WTC11 (cell line): Measurements from ENCODE around the gene SPO11. TPM values are rescaled to one million over a fixed set of nuclear protein-coding genes. Genes with fewer than 3 reads are reported as not detected.

ENCODE experiments used
- ATAC-seq: fragments of 200-7000 bp; cut with Tn5 transposase; 2 replicates; pipeline ENCODE4 v1.10.0; 2021; ENCODE audit warnings: mild to moderate bottlenecking, moderate library complexity
- CTCF ChIA-PET: fragments of 300-600 bp; sonication (Branson Sonifier 250); formaldehyde crosslinking; loops from one replicate; lab custom pipeline; 2021; ENCODE audit warnings: antibody characterized with exemption; lab: Charles Lee
- POLR2A ChIA-PET: fragments of 350-600 bp; sonication (Branson Sonifier 250); formaldehyde crosslinking; loops from one replicate; lab custom pipeline; 2021; ENCODE audit warnings: antibody characterized with exemption; lab: Charles Lee
- DNase-seq: peaks from one replicate; pipeline ENCODE4 v3.0.0; 2021; ENCODE audit warnings: low spot score
- H3K27ac Mint-ChIP-seq: 2 replicates; pipeline ENCODE4 v1.8.0; 2021; ENCODE audit warnings: mixed read lengths
- H3K27me3 Mint-ChIP-seq: 2 replicates; pipeline ENCODE4 v1.8.0; 2021; ENCODE audit warnings: low read depth, mild to moderate bottlenecking, moderate library complexity, mixed read lengths
- H3K36me3 Mint-ChIP-seq: 2 replicates; pipeline ENCODE4 v1.8.0; 2021; ENCODE audit warnings: mixed read lengths
- H3K4me1 Mint-ChIP-seq: 2 replicates; pipeline ENCODE4 v1.8.0; 2022; ENCODE audit warnings: mixed read lengths
- H3K4me3 Mint-ChIP-seq: 2 replicates; pipeline ENCODE4 v1.8.0; 2021; ENCODE audit warnings: mild to moderate bottlenecking, moderate library complexity, mixed read lengths
- H3K9me3 Mint-ChIP-seq: 2 replicates; pipeline ENCODE4 v1.8.0; 2021; ENCODE audit warnings: mixed read lengths
- ELF4 ChIP-seq: sonication (generic); formaldehyde crosslinking; IDR thresholded peaks from 2 replicates; pipeline ENCODE4 v1.8.1; 2022; ENCODE audit warnings: low read depth, mild to moderate bottlenecking, moderate library complexity, missing genetic modification reagents
- EMX1 ChIP-seq: fragments of 250-450 bp; sonication (Bioruptor Pico); IDR thresholded peaks from 2 replicates; pipeline ENCODE4 v1.8.0; 2021; ENCODE audit warnings: mild to moderate bottlenecking
- JUN ChIP-seq: sonication (generic); formaldehyde crosslinking; IDR thresholded peaks from 2 replicates; pipeline ENCODE4 v1.8.0; 2023; ENCODE audit warnings: mild to moderate bottlenecking, missing genetic modification reagents
- KAT7 ChIP-seq: sonication (generic); formaldehyde crosslinking; IDR thresholded peaks from 2 replicates; pipeline ENCODE4 v1.8.1; 2023; ENCODE audit warnings: missing genetic modification reagents, mild to moderate bottlenecking, borderline replicate concordance
- NFYB ChIP-seq: sonication (generic); formaldehyde crosslinking; conservative IDR thresholded peaks from 2 replicates; pipeline ENCODE4 v1.8.0; 2022; ENCODE audit warnings: low read depth, missing genetic modification reagents
- NR1H2 ChIP-seq: sonication (generic); formaldehyde crosslinking; IDR thresholded peaks from 2 replicates; pipeline ENCODE4 v1.9.0; 2021; ENCODE audit warnings: mild to moderate bottlenecking, moderate library complexity, missing genetic modification reagents
- RORB ChIP-seq: fragments of 250-450 bp; sonication (Bioruptor Pico); IDR thresholded peaks from 2 replicates; pipeline ENCODE4 v1.9.0; 2021; ENCODE audit warnings: mild to moderate bottlenecking
- SOX15 ChIP-seq: fragments of 250-450 bp; sonication (Bioruptor Pico); IDR thresholded peaks from 2 replicates; pipeline ENCODE4 v1.9.0; 2021; ENCODE audit warnings: mild to moderate bottlenecking
- TCF7 ChIP-seq: sonication (generic); formaldehyde crosslinking; IDR thresholded peaks from 2 replicates; pipeline ENCODE4 v1.8.0; 2022; ENCODE audit warnings: mild to moderate bottlenecking, low read depth, missing genetic modification reagents, moderate library complexity
- ZNF121 ChIP-seq: sonication (generic); formaldehyde crosslinking; IDR thresholded peaks from 2 replicates; pipeline ENCODE4 v1.8.0; 2023; ENCODE audit warnings: missing genetic modification reagents
- ZNF263 ChIP-seq: sonication (generic); formaldehyde crosslinking; IDR thresholded peaks from 2 replicates; pipeline ENCODE4 v1.8.1; 2022; ENCODE audit warnings: low read depth, mild to moderate bottlenecking, moderate library complexity, missing genetic modification reagents
- ZNF671 ChIP-seq: fragments of 250-450 bp; sonication (Bioruptor Pico); IDR thresholded peaks from 2 replicates; pipeline ENCODE4 v1.8.0; 2021; ENCODE audit warnings: mild to moderate bottlenecking
- total RNA-seq: library from RNA; stranded (reverse); gene quantifications from 3 replicates; pipeline ENCODE4 v1.2.3, GENCODE V29; 2021
- TF ChIP-seq, protein P1 (sequence below): fragments of 250-450 bp; sonication (Bioruptor Pico); IDR thresholded peaks from 2 replicates; pipeline ENCODE4 v1.9.0; 2021; ENCODE audit warnings: mild to moderate bottlenecking
- TF ChIP-seq, protein P2 (sequence below): sonication (generic); formaldehyde crosslinking; IDR thresholded peaks from 2 replicates; pipeline ENCODE4 v1.8.0; 2022; ENCODE audit warnings: mild to moderate bottlenecking, missing genetic modification reagents
- TF ChIP-seq, protein P3 (sequence below): fragments of 250-450 bp; sonication (Bioruptor Pico); IDR thresholded peaks from 2 replicates; pipeline ENCODE4 v1.9.0; 2021; ENCODE audit warnings: moderate library complexity, mild to moderate bottlenecking, inconsistent platforms, borderline replicate concordance
- TF ChIP-seq, protein P4 (sequence below): sonication (generic); formaldehyde crosslinking; IDR thresholded peaks from 2 replicates; pipeline ENCODE4 v1.8.0; 2022; ENCODE audit warnings: mild to moderate bottlenecking, missing genetic modification reagents
- TF ChIP-seq, protein P5 (sequence below): sonication (generic); formaldehyde crosslinking; IDR thresholded peaks from 2 replicates; pipeline ENCODE4 v1.8.1; 2022; ENCODE audit warnings: mild to moderate bottlenecking, missing genetic modification reagents, moderate library complexity, borderline replicate concordance
- TF ChIP-seq, protein P6 (sequence below): sonication (generic); formaldehyde crosslinking; IDR thresholded peaks from 2 replicates; pipeline ENCODE4 v1.8.0; 2023; ENCODE audit warnings: missing genetic modification reagents

Gene SPO11
- total RNA-seq, 1 experiment from 2014 or later, result not detected

DNA sequence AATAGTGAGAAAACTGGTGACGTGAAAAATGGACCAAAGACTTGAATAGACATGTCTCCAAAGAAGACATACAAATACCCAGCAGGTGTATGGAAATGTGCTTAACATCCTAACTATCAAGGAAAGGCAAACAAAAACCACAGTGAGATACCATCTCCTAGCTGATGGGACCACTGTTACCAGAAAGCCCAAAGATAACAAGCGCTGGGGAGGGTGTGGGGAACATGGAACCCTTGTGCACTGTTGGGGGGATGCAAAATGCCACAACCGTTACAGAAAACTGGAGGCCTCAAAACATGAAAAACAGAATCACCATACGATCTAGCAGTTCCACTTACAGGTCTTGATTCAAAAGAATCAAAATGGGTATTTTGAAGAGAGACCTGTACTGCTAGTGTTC, 41.8 kb downstream of the SPO11 start:
- no peak overlapping the region for H3K27ac Mint-ChIP-seq
- ATAC-seq, result no peak
- POLR2A ChIA-PET, result no interaction called here
- no peaks in the 10 kb centered on the region for H3K27me3 Mint-ChIP-seq
- CTCF ChIA-PET, result no interaction called here
- H3K4me3 Mint-ChIP-seq, result no peak overlapping the region
- peaks cover 84% of the 10 kb centered on the region for H3K36me3 Mint-ChIP-seq
- H3K9me3 Mint-ChIP-seq, result no peaks in the 10 kb centered on the region
- DNase-seq, result no peak
- peaks cover 12% of the 10 kb centered on the region for H3K4me1 Mint-ChIP-seq
- TF ChIP-seq KAT7, result no peak
- TF ChIP-seq, protein P1, sequence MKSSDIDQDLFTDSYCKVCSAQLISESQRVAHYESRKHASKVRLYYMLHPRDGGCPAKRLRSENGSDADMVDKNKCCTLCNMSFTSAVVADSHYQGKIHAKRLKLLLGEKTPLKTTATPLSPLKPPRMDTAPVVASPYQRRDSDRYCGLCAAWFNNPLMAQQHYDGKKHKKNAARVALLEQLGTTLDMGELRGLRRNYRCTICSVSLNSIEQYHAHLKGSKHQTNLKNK, result no peak

DNA sequence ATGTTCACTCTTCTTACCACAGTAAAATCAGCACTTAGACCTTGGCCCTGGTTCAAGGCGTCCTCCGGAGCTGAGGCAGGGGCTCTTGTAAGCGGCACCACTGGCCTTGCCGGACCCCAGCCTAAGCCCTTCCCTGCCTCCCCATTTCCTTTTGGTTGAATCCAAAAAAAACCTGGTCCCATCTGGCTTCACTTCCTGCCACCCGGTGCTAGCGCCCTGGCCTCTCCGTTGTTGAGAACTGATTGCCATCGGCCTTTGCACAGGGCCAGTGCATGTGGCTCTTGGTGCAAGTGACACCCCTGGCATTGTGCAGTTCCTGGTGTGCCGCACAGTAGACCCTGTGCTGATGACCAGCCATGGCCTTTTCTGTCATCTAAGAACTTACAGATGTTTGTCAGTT, 42.6 kb downstream of the SPO11 start:
- H3K27me3 Mint-ChIP-seq, result no peaks in the 10 kb centered on the region
- no peak overlapping the region for H3K4me3 Mint-ChIP-seq
- peaks cover 84% of the 10 kb centered on the region for H3K36me3 Mint-ChIP-seq
- DNase-seq, result no peak
- POLR2A ChIA-PET, result no interaction called here
- H3K27ac Mint-ChIP-seq, result no peak overlapping the region
- ATAC-seq, result no peak
- no peaks in the 10 kb centered on the region for H3K9me3 Mint-ChIP-seq
- CTCF ChIA-PET, result no interaction called here
- H3K4me1 Mint-ChIP-seq, result peaks cover 12% of the 10 kb centered on the region
- no peak for TF ChIP-seq ZNF121
- TF ChIP-seq, protein P2, sequence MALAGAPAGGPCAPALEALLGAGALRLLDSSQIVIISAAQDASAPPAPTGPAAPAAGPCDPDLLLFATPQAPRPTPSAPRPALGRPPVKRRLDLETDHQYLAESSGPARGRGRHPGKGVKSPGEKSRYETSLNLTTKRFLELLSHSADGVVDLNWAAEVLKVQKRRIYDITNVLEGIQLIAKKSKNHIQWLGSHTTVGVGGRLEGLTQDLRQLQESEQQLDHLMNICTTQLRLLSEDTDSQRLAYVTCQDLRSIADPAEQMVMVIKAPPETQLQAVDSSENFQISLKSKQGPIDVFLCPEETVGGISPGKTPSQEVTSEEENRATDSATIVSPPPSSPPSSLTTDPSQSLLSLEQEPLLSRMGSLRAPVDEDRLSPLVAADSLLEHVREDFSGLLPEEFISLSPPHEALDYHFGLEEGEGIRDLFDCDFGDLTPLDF (CRISPR knock-in tag), result no peak
- TF ChIP-seq, protein P3, sequence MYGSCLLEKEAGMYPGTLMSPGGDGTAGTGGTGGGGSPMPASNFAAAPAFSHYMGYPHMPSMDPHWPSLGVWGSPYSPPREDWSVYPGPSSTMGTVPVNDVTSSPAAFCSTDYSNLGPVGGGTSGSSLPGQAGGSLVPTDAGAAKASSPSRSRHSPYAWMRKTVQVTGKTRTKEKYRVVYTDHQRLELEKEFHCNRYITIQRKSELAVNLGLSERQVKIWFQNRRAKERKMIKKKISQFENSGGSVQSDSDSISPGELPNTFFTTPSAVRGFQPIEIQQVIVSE (CRISPR knock-in tag), result no peak
- TF ChIP-seq NFYB (CRISPR knock-in tag), result no peak
- no peak for TF ChIP-seq TCF7 (CRISPR knock-in tag)
- TF ChIP-seq NR1H2 (CRISPR knock-in tag), result no peak
- TF ChIP-seq RORB (CRISPR knock-in tag), result no peak
- TF ChIP-seq, protein P4, sequence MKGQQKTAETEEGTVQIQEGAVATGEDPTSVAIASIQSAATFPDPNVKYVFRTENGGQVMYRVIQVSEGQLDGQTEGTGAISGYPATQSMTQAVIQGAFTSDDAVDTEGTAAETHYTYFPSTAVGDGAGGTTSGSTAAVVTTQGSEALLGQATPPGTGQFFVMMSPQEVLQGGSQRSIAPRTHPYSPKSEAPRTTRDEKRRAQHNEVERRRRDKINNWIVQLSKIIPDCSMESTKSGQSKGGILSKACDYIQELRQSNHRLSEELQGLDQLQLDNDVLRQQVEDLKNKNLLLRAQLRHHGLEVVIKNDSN (CRISPR knock-in tag), result no peak
- no peak for TF ChIP-seq SOX15
- TF ChIP-seq EMX1 (CRISPR knock-in tag), result no peak
- TF ChIP-seq, protein P1, result no peak
- TF ChIP-seq ZNF671 (CRISPR knock-in tag), result no peak
- TF ChIP-seq ZNF263 (CRISPR knock-in tag), result no peak
- TF ChIP-seq, protein P5, sequence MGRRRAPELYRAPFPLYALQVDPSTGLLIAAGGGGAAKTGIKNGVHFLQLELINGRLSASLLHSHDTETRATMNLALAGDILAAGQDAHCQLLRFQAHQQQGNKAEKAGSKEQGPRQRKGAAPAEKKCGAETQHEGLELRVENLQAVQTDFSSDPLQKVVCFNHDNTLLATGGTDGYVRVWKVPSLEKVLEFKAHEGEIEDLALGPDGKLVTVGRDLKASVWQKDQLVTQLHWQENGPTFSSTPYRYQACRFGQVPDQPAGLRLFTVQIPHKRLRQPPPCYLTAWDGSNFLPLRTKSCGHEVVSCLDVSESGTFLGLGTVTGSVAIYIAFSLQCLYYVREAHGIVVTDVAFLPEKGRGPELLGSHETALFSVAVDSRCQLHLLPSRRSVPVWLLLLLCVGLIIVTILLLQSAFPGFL, result no peak
- no peak for TF ChIP-seq JUN (CRISPR knock-in tag)
- TF ChIP-seq, protein P6, sequence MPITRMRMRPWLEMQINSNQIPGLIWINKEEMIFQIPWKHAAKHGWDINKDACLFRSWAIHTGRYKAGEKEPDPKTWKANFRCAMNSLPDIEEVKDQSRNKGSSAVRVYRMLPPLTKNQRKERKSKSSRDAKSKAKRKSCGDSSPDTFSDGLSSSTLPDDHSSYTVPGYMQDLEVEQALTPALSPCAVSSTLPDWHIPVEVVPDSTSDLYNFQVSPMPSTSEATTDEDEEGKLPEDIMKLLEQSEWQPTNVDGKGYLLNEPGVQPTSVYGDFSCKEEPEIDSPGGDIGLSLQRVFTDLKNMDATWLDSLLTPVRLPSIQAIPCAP (CRISPR knock-in tag), result no peak
- no peak for TF ChIP-seq ELF4
